SK-N-SH (cell line): Measurements from ENCODE around the gene GALR3.

ENCODE experiments used
- CTCF ChIP-seq: fragments of 200-600 bp; sonication (generic); IDR thresholded peaks from 2 replicates; pipeline ENCODE4 v1.6.1; 2017; ENCODE audit warnings: antibody characterized with exemption, mild to moderate bottlenecking, moderate library complexity
- EP300 ChIP-seq, 2 experiments: IDR thresholded peaks; 2 replicates each; pipeline versions ENCODE4 v1.4.0 to v1.6.1; 2012; ENCODE audit warnings: borderline replicate concordance in 1 of 2, low read depth in 1 of 2, low read length in 1 of 2
- FOXJ3 ChIP-seq: sonication (generic); formaldehyde crosslinking; IDR thresholded peaks from 2 replicates; pipeline ENCODE4 v1.5.1; 2020; ENCODE audit warnings: mild to moderate bottlenecking, missing genetic modification reagents
- JUND ChIP-seq: IDR thresholded peaks from 2 replicates; pipeline ENCODE4 v1.4.0; 2012
- MXI1 ChIP-seq: IDR thresholded peaks from 2 replicates; pipeline ENCODE4 v1.6.1; 2012; ENCODE audit warnings: mild to moderate bottlenecking, low read depth, low read length, improper control_type of control experiment
- NRF1 ChIP-seq: IDR thresholded peaks from 2 replicates; pipeline ENCODE4 v1.6.1; 2012; ENCODE audit warnings: low read depth, mild to moderate bottlenecking, low read length
- RAD21 ChIP-seq: IDR thresholded peaks from 2 replicates; pipeline ENCODE4 v1.6.1; 2012; ENCODE audit warnings: mild to moderate bottlenecking, low read length
- RCOR1 ChIP-seq: fragments of 150-350 bp; IDR thresholded peaks from 2 replicates; pipeline ENCODE4 v1.6.1; 2017; ENCODE audit warnings: antibody characterized with exemption, low read length
- SIN3A ChIP-seq: IDR thresholded peaks from 2 replicates; pipeline ENCODE4 v1.6.1; 2012; ENCODE audit warnings: low read depth, mild to moderate bottlenecking, low read length, moderate library complexity, borderline replicate concordance
- TEAD4 ChIP-seq: IDR thresholded peaks from 2 replicates; pipeline ENCODE4 v1.4.0; 2012; ENCODE audit warnings: mild to moderate bottlenecking, borderline replicate concordance; ENCODE audit not compliant: insufficient read depth
- USF1 ChIP-seq: IDR thresholded peaks from 2 replicates; pipeline ENCODE4 v1.4.0; 2012; ENCODE audit warnings: low read depth, borderline replicate concordance
- YY1 ChIP-seq: IDR thresholded peaks from 2 replicates; pipeline ENCODE4 v1.4.0; 2012; ENCODE audit warnings: low read depth, mild to moderate bottlenecking
- TF ChIP-seq, protein P1 (sequence below): fragments of 150-350 bp; IDR thresholded peaks from 2 replicates; pipeline ENCODE4 v1.6.1; 2017; ENCODE audit warnings: antibody characterized with exemption, low read length, low read depth, borderline replicate concordance
- TF ChIP-seq, protein P2 (sequence below): IDR thresholded peaks from 2 replicates; pipeline ENCODE4 v1.6.1; 2012; ENCODE audit warnings: mild to moderate bottlenecking, low read depth, low read length, moderate library complexity

DNA sequence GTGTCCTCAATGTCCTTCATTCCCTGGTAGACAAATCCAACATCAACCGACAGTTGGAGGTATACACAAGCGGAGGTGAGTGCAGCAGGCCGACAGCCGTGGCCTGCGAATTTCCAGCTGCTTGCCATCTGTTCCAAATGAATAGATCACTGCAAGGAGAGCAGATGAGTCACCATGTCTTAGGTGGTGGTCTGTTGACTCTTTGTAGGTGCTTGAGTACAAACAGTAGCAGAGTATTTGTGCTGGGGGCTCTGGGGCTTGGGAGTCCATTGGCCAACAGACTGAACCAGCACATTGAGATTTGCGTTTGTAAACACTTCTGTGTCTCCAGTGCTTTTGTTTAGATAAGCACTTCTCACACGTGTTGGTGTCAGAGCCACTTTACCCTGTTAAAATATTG is 47.1 kb downstream of the GALR3 start:
- TF ChIP-seq, protein P1, sequence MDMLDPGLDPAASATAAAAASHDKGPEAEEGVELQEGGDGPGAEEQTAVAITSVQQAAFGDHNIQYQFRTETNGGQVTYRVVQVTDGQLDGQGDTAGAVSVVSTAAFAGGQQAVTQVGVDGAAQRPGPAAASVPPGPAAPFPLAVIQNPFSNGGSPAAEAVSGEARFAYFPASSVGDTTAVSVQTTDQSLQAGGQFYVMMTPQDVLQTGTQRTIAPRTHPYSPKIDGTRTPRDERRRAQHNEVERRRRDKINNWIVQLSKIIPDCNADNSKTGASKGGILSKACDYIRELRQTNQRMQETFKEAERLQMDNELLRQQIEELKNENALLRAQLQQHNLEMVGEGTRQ, result no peak
- TF ChIP-seq USF1 (no peak), JUND (no peak), YY1 (no peak), FOXJ3 (CRISPR knock-in tag) (no peak), CTCF (no peak), TEAD4 (no peak), NRF1 (no peak), SIN3A (no peak), EP300 (IDR thresholded peaks at IDR 0.05; ENCODE audit: borderline replicate concordance in 1 of 2, low read depth in 1 of 2, low read length in 1 of 2) (no peak), RAD21 (no peak), RCOR1 (no peak), MXI1 (no peak)
- TF ChIP-seq, protein P2, sequence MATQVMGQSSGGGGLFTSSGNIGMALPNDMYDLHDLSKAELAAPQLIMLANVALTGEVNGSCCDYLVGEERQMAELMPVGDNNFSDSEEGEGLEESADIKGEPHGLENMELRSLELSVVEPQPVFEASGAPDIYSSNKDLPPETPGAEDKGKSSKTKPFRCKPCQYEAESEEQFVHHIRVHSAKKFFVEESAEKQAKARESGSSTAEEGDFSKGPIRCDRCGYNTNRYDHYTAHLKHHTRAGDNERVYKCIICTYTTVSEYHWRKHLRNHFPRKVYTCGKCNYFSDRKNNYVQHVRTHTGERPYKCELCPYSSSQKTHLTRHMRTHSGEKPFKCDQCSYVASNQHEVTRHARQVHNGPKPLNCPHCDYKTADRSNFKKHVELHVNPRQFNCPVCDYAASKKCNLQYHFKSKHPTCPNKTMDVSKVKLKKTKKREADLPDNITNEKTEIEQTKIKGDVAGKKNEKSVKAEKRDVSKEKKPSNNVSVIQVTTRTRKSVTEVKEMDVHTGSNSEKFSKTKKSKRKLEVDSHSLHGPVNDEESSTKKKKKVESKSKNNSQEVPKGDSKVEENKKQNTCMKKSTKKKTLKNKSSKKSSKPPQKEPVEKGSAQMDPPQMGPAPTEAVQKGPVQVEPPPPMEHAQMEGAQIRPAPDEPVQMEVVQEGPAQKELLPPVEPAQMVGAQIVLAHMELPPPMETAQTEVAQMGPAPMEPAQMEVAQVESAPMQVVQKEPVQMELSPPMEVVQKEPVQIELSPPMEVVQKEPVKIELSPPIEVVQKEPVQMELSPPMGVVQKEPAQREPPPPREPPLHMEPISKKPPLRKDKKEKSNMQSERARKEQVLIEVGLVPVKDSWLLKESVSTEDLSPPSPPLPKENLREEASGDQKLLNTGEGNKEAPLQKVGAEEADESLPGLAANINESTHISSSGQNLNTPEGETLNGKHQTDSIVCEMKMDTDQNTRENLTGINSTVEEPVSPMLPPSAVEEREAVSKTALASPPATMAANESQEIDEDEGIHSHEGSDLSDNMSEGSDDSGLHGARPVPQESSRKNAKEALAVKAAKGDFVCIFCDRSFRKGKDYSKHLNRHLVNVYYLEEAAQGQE, result no peak
